Measurements from ENCODE around the gene NME7.
"Not testable (repeated sequence)": the region's sequence is repeated elsewhere in the genome, so short reads cannot be mapped to it uniquely, and the experiment has no call there.

The NME7 gene

DNA sequence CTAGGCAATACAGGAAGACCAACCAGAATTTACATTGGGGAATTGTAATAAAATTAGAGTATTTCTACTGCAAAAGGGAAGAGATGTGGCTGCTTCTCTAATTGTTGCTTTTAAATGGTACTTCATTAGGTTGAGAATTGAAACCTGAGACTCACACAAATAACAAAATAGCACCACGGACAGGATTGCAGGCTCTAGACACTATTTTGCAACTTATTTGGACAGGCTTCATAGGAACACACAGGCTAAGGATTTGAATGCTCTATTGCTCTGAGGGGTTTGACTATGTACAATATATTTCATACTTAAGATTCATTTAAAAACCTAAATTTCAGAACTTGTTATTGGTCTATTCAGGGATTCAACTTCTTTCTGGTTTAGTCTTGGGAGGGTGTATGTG, 181.5 kb downstream of the NME7 start:
- Histone ChIP-seq H3K4me2 (ENCODE audit: low read depth, low read length, poor library complexity, severe bottlenecking) (no peak overlapping the region), H3K4me1 (ENCODE audit: insufficient read depth, low read length, poor library complexity, severe bottlenecking) (no peaks in the 10 kb centered on the region), H3K9me3 (ENCODE audit: insufficient read depth, low read depth, low read length) (no peaks in the 10 kb centered on the region), H3K79me2 (ENCODE audit: insufficient read depth, low read length) (no peaks in the 10 kb centered on the region), H3K27me3 (ENCODE audit: insufficient read depth, low read length, poor library complexity, severe bottlenecking) (no peaks in the 10 kb centered on the region), H3K9ac (ENCODE audit: low read depth, low read length, poor library complexity, severe bottlenecking) (no peak overlapping the region), H4K20me1 (ENCODE audit: insufficient read depth, low read length, poor library complexity, severe bottlenecking) (no peaks in the 10 kb centered on the region), H2AFZ (ENCODE audit: low read length) (no peak overlapping the region), H3K4me3 (ENCODE audit: low read length, poor library complexity, severe bottlenecking) (no peak overlapping the region), H3K9me2 (replicated peaks; ENCODE audit: low read depth, low read length) (no peaks in the 10 kb centered on the region), H3F3A (ENCODE audit: low read depth) (no peaks in the 10 kb centered on the region), H3K36me3 (ENCODE audit: insufficient read depth, low read length) (no peaks in the 10 kb centered on the region)
- TF ChIP-seq EZH2phosphoT487 (IDR thresholded peaks at IDR 0.05; ENCODE audit: borderline replicate concordance) = no peak
- TF ChIP-seq, protein P1, sequence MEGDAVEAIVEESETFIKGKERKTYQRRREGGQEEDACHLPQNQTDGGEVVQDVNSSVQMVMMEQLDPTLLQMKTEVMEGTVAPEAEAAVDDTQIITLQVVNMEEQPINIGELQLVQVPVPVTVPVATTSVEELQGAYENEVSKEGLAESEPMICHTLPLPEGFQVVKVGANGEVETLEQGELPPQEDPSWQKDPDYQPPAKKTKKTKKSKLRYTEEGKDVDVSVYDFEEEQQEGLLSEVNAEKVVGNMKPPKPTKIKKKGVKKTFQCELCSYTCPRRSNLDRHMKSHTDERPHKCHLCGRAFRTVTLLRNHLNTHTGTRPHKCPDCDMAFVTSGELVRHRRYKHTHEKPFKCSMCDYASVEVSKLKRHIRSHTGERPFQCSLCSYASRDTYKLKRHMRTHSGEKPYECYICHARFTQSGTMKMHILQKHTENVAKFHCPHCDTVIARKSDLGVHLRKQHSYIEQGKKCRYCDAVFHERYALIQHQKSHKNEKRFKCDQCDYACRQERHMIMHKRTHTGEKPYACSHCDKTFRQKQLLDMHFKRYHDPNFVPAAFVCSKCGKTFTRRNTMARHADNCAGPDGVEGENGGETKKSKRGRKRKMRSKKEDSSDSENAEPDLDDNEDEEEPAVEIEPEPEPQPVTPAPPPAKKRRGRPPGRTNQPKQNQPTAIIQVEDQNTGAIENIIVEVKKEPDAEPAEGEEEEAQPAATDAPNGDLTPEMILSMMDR (conservative IDR thresholded peaks at IDR 0.05; ENCODE audit: low read length) = no peak

DNA sequence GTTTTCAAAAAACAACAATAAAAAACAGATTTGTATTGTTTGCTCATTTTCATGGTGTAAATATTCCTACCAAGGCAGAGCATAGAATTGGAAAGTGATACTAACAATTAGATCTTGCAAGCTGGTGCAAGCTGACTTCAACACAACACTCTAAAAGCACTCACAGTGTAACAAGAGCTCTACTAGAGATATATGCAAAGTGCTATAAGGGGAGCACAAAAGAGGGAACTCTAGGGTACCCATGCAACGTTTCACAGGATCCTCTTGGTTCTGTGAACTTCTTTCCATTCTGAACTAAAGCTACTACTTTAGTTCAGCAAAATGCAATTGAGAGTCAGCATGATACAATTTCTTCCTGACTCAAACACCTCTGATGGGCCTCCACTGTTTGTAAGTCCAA, 182.8 kb downstream of the NME7 start:
- Histone ChIP-seq H3K36me3 (ENCODE audit: insufficient read depth, low read length) (no peaks in the 10 kb centered on the region), H3K9me2 (replicated peaks; ENCODE audit: low read depth, low read length) (no peaks in the 10 kb centered on the region), H3K9me3 (ENCODE audit: insufficient read depth, low read depth, low read length) (no peaks in the 10 kb centered on the region), H2AFZ (ENCODE audit: low read length) (no peak overlapping the region), H4K20me1 (ENCODE audit: insufficient read depth, low read length, poor library complexity, severe bottlenecking) (no peaks in the 10 kb centered on the region), H3K4me1 (ENCODE audit: insufficient read depth, low read length, poor library complexity, severe bottlenecking) (no peaks in the 10 kb centered on the region), H3K9ac (ENCODE audit: low read depth, low read length, poor library complexity, severe bottlenecking) (no peak overlapping the region), H3K4me3 (ENCODE audit: low read length, poor library complexity, severe bottlenecking) (no peak overlapping the region), H3K4me2 (ENCODE audit: low read depth, low read length, poor library complexity, severe bottlenecking) (no peak overlapping the region), H3K79me2 (ENCODE audit: insufficient read depth, low read length) (no peaks in the 10 kb centered on the region), H3F3A (ENCODE audit: low read depth) (no peaks in the 10 kb centered on the region), H3K27me3 (ENCODE audit: insufficient read depth, low read length, poor library complexity, severe bottlenecking) (no peaks in the 10 kb centered on the region)
- TF ChIP-seq, protein P1 (conservative IDR thresholded peaks at IDR 0.05; ENCODE audit: low read length) = no peak
- no peak for TF ChIP-seq EZH2phosphoT487 (IDR thresholded peaks at IDR 0.05; ENCODE audit: borderline replicate concordance)

DNA sequence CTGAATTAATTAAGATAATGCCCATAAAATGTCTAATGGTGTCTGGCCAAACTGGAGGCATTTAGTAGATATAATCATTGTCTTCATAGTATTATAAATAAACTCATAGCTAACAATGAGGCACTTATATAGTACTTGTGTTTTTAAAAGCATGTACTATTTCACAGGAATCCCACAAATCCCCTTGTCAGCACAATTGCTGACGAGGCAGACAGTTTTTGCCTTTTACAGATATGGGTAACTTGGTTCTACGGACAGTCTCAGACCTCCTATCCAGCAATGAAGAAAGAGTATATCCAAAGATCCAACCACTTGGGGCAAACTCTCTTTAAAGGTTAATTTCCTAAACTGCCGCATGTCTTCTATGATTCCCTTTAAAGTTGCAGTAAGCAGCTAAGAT, 187.4 kb downstream of the NME7 start:
- TF ChIP-seq, protein P1 (conservative IDR thresholded peaks at IDR 0.05; ENCODE audit: low read length) = no peak
- TF ChIP-seq EZH2phosphoT487 (IDR thresholded peaks at IDR 0.05; ENCODE audit: borderline replicate concordance) = no peak
- Histone ChIP-seq H3F3A (ENCODE audit: low read depth) (no peaks in the 10 kb centered on the region; the same call in 1 of the 2 replicates), H3K9me2 (replicated peaks; ENCODE audit: low read depth, low read length) (no peaks in the 10 kb centered on the region), H3K9me3 (ENCODE audit: insufficient read depth, low read depth, low read length) (no peaks in the 10 kb centered on the region), H3K36me3 (ENCODE audit: insufficient read depth, low read length) (no peaks in the 10 kb centered on the region), H3K27me3 (ENCODE audit: insufficient read depth, low read length, poor library complexity, severe bottlenecking) (no peaks in the 10 kb centered on the region), H3K9ac (ENCODE audit: low read depth, low read length, poor library complexity, severe bottlenecking) (no peak overlapping the region), H3K79me2 (ENCODE audit: insufficient read depth, low read length) (no peaks in the 10 kb centered on the region), H2AFZ (ENCODE audit: low read length) (no peak overlapping the region), H3K4me3 (ENCODE audit: low read length, poor library complexity, severe bottlenecking) (no peak overlapping the region), H3K4me2 (ENCODE audit: low read depth, low read length, poor library complexity, severe bottlenecking) (no peak overlapping the region), H3K4me1 (ENCODE audit: insufficient read depth, low read length, poor library complexity, severe bottlenecking) (no peaks in the 10 kb centered on the region), H4K20me1 (ENCODE audit: insufficient read depth, low read length, poor library complexity, severe bottlenecking) (no peaks in the 10 kb centered on the region)

DNA sequence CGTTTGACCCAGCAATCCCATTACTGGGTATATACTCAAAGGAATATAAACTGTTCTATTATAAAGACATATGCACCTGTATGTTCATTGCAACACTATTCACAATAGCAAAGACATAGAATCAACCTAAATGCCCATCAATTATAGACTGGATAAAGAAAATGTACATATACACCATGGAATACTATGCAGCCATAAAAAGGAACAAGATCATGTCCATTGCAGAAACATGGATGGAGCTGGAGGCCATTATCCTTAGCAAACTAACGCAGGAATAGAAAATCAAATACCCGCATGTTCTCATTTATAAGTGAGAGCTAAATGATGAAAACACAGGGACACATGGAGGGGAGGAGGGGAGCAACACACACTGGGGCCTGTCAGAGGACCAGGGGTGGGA, 188.2 kb downstream of the NME7 start:
- not testable (repeated sequence) for H3K4me1 ChIP-seq (ENCODE audit: insufficient read depth, low read length, poor library complexity, severe bottlenecking); H3K27me3 ChIP-seq (ENCODE audit: insufficient read depth, low read length, poor library complexity, severe bottlenecking); H3K4me3 ChIP-seq (ENCODE audit: low read length, poor library complexity, severe bottlenecking); H3F3A ChIP-seq (ENCODE audit: low read depth); H3K9me3 ChIP-seq (ENCODE audit: insufficient read depth, low read depth, low read length); H2AFZ ChIP-seq (ENCODE audit: low read length); H4K20me1 ChIP-seq (ENCODE audit: insufficient read depth, low read length, poor library complexity, severe bottlenecking); H3K4me2 ChIP-seq (ENCODE audit: low read depth, low read length, poor library complexity, severe bottlenecking); H3K36me3 ChIP-seq (ENCODE audit: insufficient read depth, low read length); H3K79me2 ChIP-seq (ENCODE audit: insufficient read depth, low read length); H3K9ac ChIP-seq (ENCODE audit: low read depth, low read length, poor library complexity, severe bottlenecking); H3K9me2 ChIP-seq (replicated peaks; ENCODE audit: low read depth, low read length)

Data from Loucy (cell line).